GM19455 (cell line): ENCODE data around the gene ECT2L.
A peak's percentile ranks its signal among the peaks of the same experiment; 100 is the strongest.

Experiments used
- ATAC-seq: cut with Tn5 transposase; IDR thresholded peaks from one replicate; pipeline ENCODE4 v1.9.1; 2021; ENCODE audit not compliant: unreplicated experiment

ECT2L gene

GRCh38 chr6:138795809-138796603 lies at the start of gene ECT2L:
TSS of gene ECT2L (plus strand) at chr6:138796087. CDS start at chr6:138813275, 17,188 bp downstream.
- no peak for ATAC-seq

- no peak for ATAC-seq
These were observed 43.9 kb upstream of the ECT2L start for GRCh38 chr6:138752017-138752416.

GRCh38 chr6:138757136-138757535 lies 38.8 kb upstream of the ECT2L start:
- ATAC-seq = no peak

GRCh38 chr6:138765896-138766655 lies 29.8 kb upstream of the ECT2L start:
- ATAC-seq = no peak

- no peak for ATAC-seq
These were observed 26.7 kb upstream of the ECT2L start for GRCh38 chr6:138769102-138769676.

GRCh38 chr6:138772596-138773176 lies 23.2 kb upstream of the ECT2L start:
- peak; percentile 0 for ATAC-seq

- ATAC-seq = peak; percentile 92
These were observed 22.5 kb upstream of the ECT2L start, which contains the start of gene CCDC28A for GRCh38 chr6:138773177-138774091. TSS of gene CCDC28A (plus strand) at chr6:138773769. CDS start at chr6:138776121, 2,352 bp downstream.

- ATAC-seq = no peak
These were observed 21.5 kb upstream of the ECT2L start for GRCh38 chr6:138774370-138774769.

GRCh38 chr6:138776659-138777058 lies 19.2 kb upstream of the ECT2L start:
- ATAC-seq = no peak

GRCh38 chr6:138778331-138778730 lies 17.6 kb upstream of the ECT2L start:
- no peak for ATAC-seq

GRCh38 chr6:138782243-138782642 lies 13.6 kb upstream of the ECT2L start:
- ATAC-seq = no peak

GRCh38 chr6:138785079-138785478 lies 10.8 kb upstream of the ECT2L start:
- no peak for ATAC-seq

- ATAC-seq = no peak
These were observed 9.9 kb upstream of the ECT2L start for GRCh38 chr6:138785980-138786379.

- ATAC-seq = no peak
These were observed 8.7 kb upstream of the ECT2L start for GRCh38 chr6:138787138-138787537.

- ATAC-seq = no peak
These were observed 884 bp downstream of the ECT2L start for GRCh38 chr6:138796771-138797170.

- ATAC-seq = no peak
These were observed 2.0 kb downstream of the ECT2L start for GRCh38 chr6:138797806-138798446.

- no peak for ATAC-seq
These were observed 4.7 kb downstream of the ECT2L start for GRCh38 chr6:138800377-138801150.

GRCh38 chr6:138803331-138803730 lies 7.4 kb downstream of the ECT2L start:
- ATAC-seq = no peak

- ATAC-seq = no peak
These were observed 8.0 kb downstream of the ECT2L start for GRCh38 chr6:138803861-138804260.
